Endodermal cell (in vitro differentiated cells): ENCODE results near the gene SLC25A47. TPM values are rescaled to one million over a fixed set of nuclear protein-coding genes. Genes with fewer than 3 reads are reported as not detected.
"Not testable (repeated sequence)": the region's sequence is repeated elsewhere in the genome, so short reads cannot be mapped to it uniquely, and the experiment has no call there.

Experiments
- DNase-seq: peaks from one replicate; pipeline ENCODE4 v3.0.0-alpha.2; 2017
- H3K27ac ChIP-seq: 2 replicates; pipeline ENCODE4 v1.5.1; 2013; ENCODE audit warnings: mild to moderate bottlenecking, low read depth, low read length, moderate library complexity
- H3K27me3 ChIP-seq: 2 replicates; pipeline ENCODE4 v1.6.1; 2013; ENCODE audit warnings: mild to moderate bottlenecking, low read length, moderate library complexity; ENCODE audit not compliant: insufficient read depth, control insufficient read depth, poor library complexity, severe bottlenecking
- H3K36me3 ChIP-seq: 2 replicates; pipeline ENCODE4 v1.7.0; 2013; ENCODE audit warnings: mild to moderate bottlenecking, low read length, moderate library complexity; ENCODE audit not compliant: control insufficient read depth, insufficient read depth
- H3K4me1 ChIP-seq: one replicate; pipeline ENCODE4 v1.7.0; 2013; ENCODE audit warnings: low read length; ENCODE audit not compliant: control insufficient read depth, insufficient read depth
- H3K4me3 ChIP-seq: 2 replicates; pipeline ENCODE4 v1.5.1; 2013; ENCODE audit warnings: mild to moderate bottlenecking, low read length, moderate library complexity
- H3K9ac ChIP-seq: 2 replicates; pipeline ENCODE4 v1.6.1; 2013; ENCODE audit warnings: mild to moderate bottlenecking, low read length, moderate library complexity; ENCODE audit not compliant: poor library complexity, severe bottlenecking; ENCODE audit errors: extremely low read depth
- H3K9me3 ChIP-seq: 2 replicates; pipeline ENCODE4 v1.6.1; 2013; ENCODE audit warnings: mild to moderate bottlenecking, low read length, moderate library complexity; ENCODE audit not compliant: control insufficient read depth
- H3K27ac Mint-ChIP-seq: 2 replicates; pipeline ENCODE4 v1.8.0; 2020; ENCODE audit warnings: mixed read lengths
- H3K27me3 Mint-ChIP-seq: 2 replicates; pipeline ENCODE4 v1.8.0; 2021; ENCODE audit warnings: mild to moderate bottlenecking, mixed read lengths; ENCODE audit not compliant: insufficient read depth
- H3K36me3 Mint-ChIP-seq: 2 replicates; pipeline ENCODE4 v1.8.0; 2020; ENCODE audit warnings: low read depth, mixed read lengths
- H3K4me1 Mint-ChIP-seq: 2 replicates; pipeline ENCODE4 v1.8.0; 2020; ENCODE audit warnings: mixed read lengths
- H3K4me3 Mint-ChIP-seq: 2 replicates; pipeline ENCODE4 v1.8.0; 2020; ENCODE audit warnings: mild to moderate bottlenecking, moderate library complexity, mixed read lengths
- H3K9me3 Mint-ChIP-seq: 2 replicates; pipeline ENCODE4 v1.8.0; 2020; ENCODE audit warnings: mild to moderate bottlenecking, mixed read lengths
- CTCF ChIP-seq: fragments of 200-600 bp; sonication (generic); conservative IDR thresholded peaks from 2 replicates; pipeline ENCODE4 v1.5.0; 2021; ENCODE audit warnings: antibody characterized with exemption, mild to moderate bottlenecking
- WGBS, 2 experiments: methylation state at CpG; one replicate each; pipeline versions ENCODE4 v1.1.5 to v1.1.7; 2013; ENCODE audit warnings: missing lambda C conversion rate in 2 of 2, mixed read lengths in 1 of 2; ENCODE audit not compliant: insufficient coverage in 1 of 2, insufficient read length in 1 of 2; 5-methylcytosine and 5-hydroxymethylcytosine counted together
- total RNA-seq, 2 donors: library from RNA; stranded (reverse); fragmentation: NEBNext Ultra II Directional in 1 of 2; extraction: Animal tissue kit (Norgen Biotek cat#: 25700) in 1 of 2; gene quantifications; 2 replicates in 1 of 2; 3 replicates in 1 of 2; pipeline ENCODE4 v1.2.1, GENCODE V29; 2021

SLC25A47 gene
- total RNA-seq, 2 donors from 2014 or later = not detected

- Mint-ChIP-seq H3K4me1 (peaks cover 19% of the 10 kb centered on the region), H3K4me3 (no peak overlapping the region), H3K36me3 (peaks cover 33% of the 10 kb centered on the region), H3K27me3 (peaks cover 2% of the 10 kb centered on the region), H3K27ac (peak overlapping the region; percentile 55), H3K9me3 (no peaks in the 10 kb centered on the region)
- peaks cover 51% of the 10 kb centered on the region for H3K36me3 ChIP-seq
- no peaks in the 10 kb centered on the region for H3K27me3 ChIP-seq
- H3K9ac ChIP-seq = no peak overlapping the region
- no peaks in the 10 kb centered on the region for H3K9me3 ChIP-seq
- WGBS, 2 experiments = 90 to 92% methylated on average over 11 of the region's 11 CpGs
- peak; percentile 66 for DNase-seq
- H3K4me3 ChIP-seq = no peak overlapping the region
- no peak for TF ChIP-seq CTCF
- H3K27ac ChIP-seq = no peak overlapping the region
- no peaks in the 10 kb centered on the region for H3K4me1 ChIP-seq
These were observed 41.7 kb upstream of the SLC25A47 start for GRCh38 chr14:100281286-100282082.

GRCh38 chr14:100282083-100282350 is 41.1 kb upstream of the SLC25A47 start:
- Histone ChIP-seq H3K27me3 (no peaks in the 10 kb centered on the region), H3K9ac (no peak overlapping the region), H3K9me3 (no peaks in the 10 kb centered on the region), H3K4me3 (no peak overlapping the region), H3K27ac (no peak overlapping the region), H3K36me3 (peaks cover 47% of the 10 kb centered on the region), H3K4me1 (no peaks in the 10 kb centered on the region)
- no peaks in the 10 kb centered on the region for H3K9me3 Mint-ChIP-seq
- peaks cover 2% of the 10 kb centered on the region for H3K27me3 Mint-ChIP-seq
- peak overlapping the region; percentile 55 for H3K27ac Mint-ChIP-seq
- peaks cover 31% of the 10 kb centered on the region for H3K36me3 Mint-ChIP-seq
- no peak for DNase-seq
- TF ChIP-seq CTCF = no peak
- peaks cover 19% of the 10 kb centered on the region for H3K4me1 Mint-ChIP-seq
- 96 to 100% methylated on average over 7 of the region's 7 CpGs for WGBS, 2 experiments
- no peak overlapping the region for H3K4me3 Mint-ChIP-seq

GRCh38 chr14:100282766-100283419 is 40.2 kb upstream of the SLC25A47 start:
- no peak for TF ChIP-seq CTCF
- H3K36me3 Mint-ChIP-seq = peaks cover 31% of the 10 kb centered on the region
- H3K4me3 ChIP-seq = no peak overlapping the region
- H3K9me3 ChIP-seq = no peaks in the 10 kb centered on the region
- H3K4me3 Mint-ChIP-seq = no peak overlapping the region
- peaks cover 19% of the 10 kb centered on the region for H3K4me1 Mint-ChIP-seq
- H3K9ac ChIP-seq = no peak overlapping the region
- no peaks in the 10 kb centered on the region for H3K27me3 ChIP-seq
- H3K9me3 Mint-ChIP-seq = no peaks in the 10 kb centered on the region
- peaks cover 38% of the 10 kb centered on the region for H3K36me3 ChIP-seq
- H3K27ac Mint-ChIP-seq = peak overlapping the region; percentile 35
- H3K27me3 Mint-ChIP-seq = peaks cover 2% of the 10 kb centered on the region
- no peaks in the 10 kb centered on the region for H3K4me1 ChIP-seq
- WGBS, 2 experiments = 97 to 98% methylated on average over 9 of the region's 9 CpGs
- H3K27ac ChIP-seq = no peak overlapping the region
- DNase-seq = peak; percentile 49

GRCh38 chr14:100283436-100283835 is 39.7 kb upstream of the SLC25A47 start:
- DNase-seq, H3K9me3 ChIP-seq, H3K4me1 ChIP-seq, H3K27me3 Mint-ChIP-seq, H3K4me3 ChIP-seq, H3K9me3 Mint-ChIP-seq, H3K27ac ChIP-seq, H3K9ac ChIP-seq, H3K27ac Mint-ChIP-seq, H3K27me3 ChIP-seq, H3K4me3 Mint-ChIP-seq: not testable (repeated sequence)
- H3K36me3 Mint-ChIP-seq = peaks cover 28% of the 10 kb centered on the region
- H3K4me1 Mint-ChIP-seq = peaks cover 19% of the 10 kb centered on the region
- 94 to 97% methylated on average over 9 of the region's 9 CpGs for WGBS, 2 experiments
- peaks cover 33% of the 10 kb centered on the region for H3K36me3 ChIP-seq
